SK-N-SH (cell line): ENCODE measurements around the gene ST3GAL6. TPM values are rescaled to one million over a fixed set of nuclear protein-coding genes. Genes with fewer than 3 reads are reported as not detected.
A peak's percentile ranks its signal among the peaks of the same experiment; 100 is the strongest.

ENCODE experiments used
- CTCF ChIA-PET: fragments of 300-600, 350-600 bp; formaldehyde crosslinking; extraction: SDS; loops from one replicate; lab custom pipeline; 2021; lab: Yijun Ruan, JAX
- POLR2A ChIA-PET: fragments of 350-600 bp; sonication (Branson Sonifier 250); formaldehyde crosslinking; extraction: SDS; loops from one replicate; lab custom pipeline; 2020; ENCODE audit warnings: antibody characterized with exemption, inconsistent platforms; lab: Yijun Ruan, JAX
- DNase-seq: peaks from one replicate; pipeline ENCODE4 v3.0.0; 2012
- H2AFZ ChIP-seq: fragments of 200-600 bp; sonication (generic); 2 replicates; pipeline ENCODE4 v1.8.1; 2016; ENCODE audit warnings: antibody characterized with exemption, mild to moderate bottlenecking, low read depth
- H3F3A ChIP-seq: fragments of 200-600 bp; sonication (generic); replicated peaks from 2 replicates; pipeline ENCODE3; 2016; ENCODE audit warnings: antibody characterized with exemption, mild to moderate bottlenecking; ENCODE audit not compliant: insufficient read depth
- H3K27ac ChIP-seq, 2 experiments: fragments of 200-500 bp in 1 of 2; fragments of 200-600 bp in 1 of 2; sonication (Bioruptor generic) in 1 of 2; sonication (generic), shearing (Covaris generic) in 1 of 2; 2 replicates each; pipeline versions ENCODE4 v1.5.1 to v1.6.1; 2014 to 2016; ENCODE audit warnings: low read depth in 2 of 2, inconsistent platforms in 1 of 2, low read length in 1 of 2, mild to moderate bottlenecking in 1 of 2, mixed read lengths in 1 of 2
- H3K27me3 ChIP-seq: fragments of 200-600 bp; sonication (generic), shearing (Covaris generic); 2 replicates; pipeline ENCODE4 v1.6.1; 2016; ENCODE audit warnings: mixed run types; ENCODE audit not compliant: insufficient read depth
- H3K36me3 ChIP-seq, 2 experiments: fragments of 200-500 bp in 1 of 2; fragments of 200-600 bp in 1 of 2; sonication (Bioruptor generic) in 1 of 2; sonication (generic) in 1 of 2; replicated peaks in 1 of 2; 2 replicates each; pipeline versions ENCODE3 to v1.5.1; 2014 to 2016; ENCODE audit warnings: low read length in 1 of 2, mild to moderate bottlenecking in 1 of 2; ENCODE audit not compliant: insufficient read depth in 2 of 2, control insufficient read depth in 1 of 2
- H3K4me1 ChIP-seq, 2 experiments: fragments of 200-500 bp in 1 of 2; fragments of 200-600 bp in 1 of 2; sonication (Bioruptor generic) in 1 of 2; sonication (generic), shearing (Covaris generic) in 1 of 2; 2 replicates each; pipeline versions ENCODE4 v1.5.1 to v1.6.1; 2014 to 2016; ENCODE audit warnings: low read depth in 1 of 2, low read length in 1 of 2, mixed run types in 1 of 2; ENCODE audit not compliant: insufficient read depth in 2 of 2, control insufficient read depth in 1 of 2
- H3K4me2 ChIP-seq: fragments of 200-600 bp; sonication (generic), shearing (Covaris generic); 2 replicates; pipeline ENCODE4 v1.6.1; 2017; ENCODE audit warnings: mixed run types
- H3K4me3 ChIP-seq, 2 experiments: fragments of 200-500 bp in 1 of 2; fragments of 200-600 bp in 1 of 2; sonication (Bioruptor generic) in 1 of 2; sonication (generic), shearing (Covaris generic) in 1 of 2; 2 replicates each; pipeline versions ENCODE4 v1.5.1 to v1.8.1; 2014 to 2016; ENCODE audit warnings: low read depth in 2 of 2, inconsistent platforms in 1 of 2, low read length in 1 of 2, mild to moderate bottlenecking in 1 of 2, mixed read lengths in 1 of 2, moderate library complexity in 1 of 2
- H3K79me2 ChIP-seq: fragments of 200-600 bp; sonication (generic); 2 replicates; pipeline ENCODE4 v1.8.1; 2017; ENCODE audit warnings: mild to moderate bottlenecking; ENCODE audit not compliant: insufficient read depth
- H3K9ac ChIP-seq: fragments of 200-600 bp; sonication (generic); 2 replicates; pipeline ENCODE4 v1.6.1; 2017; ENCODE audit warnings: mixed run types
- H3K9me2 ChIP-seq: fragments of 200-600 bp; sonication (generic); 2 replicates; pipeline ENCODE4 v1.6.1; 2017; ENCODE audit warnings: mixed run types
- H3K9me3 ChIP-seq: fragments of 200-600 bp; sonication (generic); 2 replicates; pipeline ENCODE4 v1.6.1; 2017; ENCODE audit warnings: mixed run types, mild to moderate bottlenecking, moderate library complexity
- H4K20me1 ChIP-seq: fragments of 200-600 bp; sonication (generic); 2 replicates; pipeline ENCODE4 v1.6.1; 2017; ENCODE audit warnings: mild to moderate bottlenecking, mixed run types; ENCODE audit not compliant: insufficient read depth
- EP300 ChIP-seq, 2 experiments: IDR thresholded peaks; 2 replicates each; pipeline versions ENCODE4 v1.4.0 to v1.6.1; 2012; ENCODE audit warnings: borderline replicate concordance in 1 of 2, low read depth in 1 of 2, low read length in 1 of 2
- EZH2phosphoT487 ChIP-seq: fragments of 200-600 bp; sonication (generic); IDR thresholded peaks from 2 replicates; pipeline ENCODE4 v1.6.1; 2017; ENCODE audit warnings: low read depth, mixed run types, mild to moderate bottlenecking, antibody characterized with exemption, moderate library complexity, borderline replicate concordance
- FOSL2 ChIP-seq: IDR thresholded peaks from 2 replicates; pipeline ENCODE4 v1.4.0; 2012; ENCODE audit warnings: low read depth, mild to moderate bottlenecking, moderate library complexity, borderline replicate concordance
- MEF2A ChIP-seq: IDR thresholded peaks from 2 replicates; pipeline ENCODE4 v1.4.0; 2012; ENCODE audit warnings: low read depth, borderline replicate concordance
- NRF1 ChIP-seq: IDR thresholded peaks from 2 replicates; pipeline ENCODE4 v1.6.1; 2012; ENCODE audit warnings: low read depth, mild to moderate bottlenecking, low read length
- RAD21 ChIP-seq: IDR thresholded peaks from 2 replicates; pipeline ENCODE4 v1.6.1; 2012; ENCODE audit warnings: mild to moderate bottlenecking, low read length
- RCOR1 ChIP-seq: fragments of 150-350 bp; IDR thresholded peaks from 2 replicates; pipeline ENCODE4 v1.6.1; 2017; ENCODE audit warnings: antibody characterized with exemption, low read length
- REST ChIP-seq: IDR thresholded peaks from 2 replicates; pipeline ENCODE4 v1.6.1; 2012; ENCODE audit warnings: mild to moderate bottlenecking, low read depth, low read length, moderate library complexity
- RFX5 ChIP-seq: IDR thresholded peaks from 2 replicates; pipeline ENCODE4 v1.6.1; 2012; ENCODE audit warnings: mild to moderate bottlenecking, improper control_type of control experiment, low read length
- SMC3 ChIP-seq: IDR thresholded peaks from 2 replicates; pipeline ENCODE4 v1.6.1; 2012; ENCODE audit warnings: low read depth, low read length, improper control_type of control experiment
- TAF1 ChIP-seq: IDR thresholded peaks from 2 replicates; pipeline ENCODE4 v1.6.1; 2012; ENCODE audit warnings: low read depth, mild to moderate bottlenecking, low read length, moderate library complexity, borderline replicate concordance
- TCF12 ChIP-seq: IDR thresholded peaks from 2 replicates; pipeline ENCODE4 v1.4.0; 2012
- TEAD4 ChIP-seq: IDR thresholded peaks from 2 replicates; pipeline ENCODE4 v1.4.0; 2012; ENCODE audit warnings: mild to moderate bottlenecking, borderline replicate concordance; ENCODE audit not compliant: insufficient read depth
- YY1 ChIP-seq: IDR thresholded peaks from 2 replicates; pipeline ENCODE4 v1.4.0; 2012; ENCODE audit warnings: low read depth, mild to moderate bottlenecking
- WGBS: methylation state at CpG from one replicate; pipeline ENCODE4 v1.1.6; 2017; ENCODE audit warnings: low lambda C conversion rate; 5-methylcytosine and 5-hydroxymethylcytosine counted together
- polyA plus RNA-seq, 3 experiments: library from polyadenylated mRNA; depleted of rRNA; stranded (reverse); fragments of >200 nt; gene quantifications; 2 replicates each; pipeline ENCODE4 v1.2.3, GENCODE V29; 2012
- TF ChIP-seq, protein P1 (sequence below): IDR thresholded peaks from 2 replicates; pipeline ENCODE4; 2012
- TF ChIP-seq, protein P2 (sequence below): IDR thresholded peaks from 2 replicates; pipeline ENCODE4 v1.4.0; 2012; ENCODE audit warnings: low read depth, borderline replicate concordance
- TF ChIP-seq, protein P3 (sequence below): fragments of 150-350 bp; IDR thresholded peaks from 2 replicates; pipeline ENCODE4 v1.6.1; 2017; ENCODE audit warnings: antibody characterized with exemption, low read length, low read depth, borderline replicate concordance
- TF ChIP-seq, protein P4 (sequence below): IDR thresholded peaks from 2 replicates; pipeline ENCODE4 v1.4.0; 2012; ENCODE audit warnings: low read depth, borderline replicate concordance
- TF ChIP-seq, protein P5 (sequence below): IDR thresholded peaks from 2 replicates; pipeline ENCODE4 v1.4.0; 2012; ENCODE audit warnings: low read depth

ST3GAL6 gene
- polyA plus RNA-seq, 1 of the 3 experiments (the other 2 are of a cell fraction): 16.3 TPM

GRCh38 chr3:98722389-98722788 is 40.8 kb upstream of the ST3GAL6 start:
- H3K36me3 ChIP-seq: no peaks in the 10 kb centered on the region
- no peaks in the 10 kb centered on the region for H3K79me2 ChIP-seq
- no peaks in the 10 kb centered on the region for H3K9me2 ChIP-seq
- ChIA-PET POLR2A (interaction anchor here (0.9 kb wide), 1 partner anchor 9 kb away, joined by 4 read pairs; no protein-coding TSS in a partner anchor), CTCF (interaction anchor here (1.0 to 1.5 kb wide), 2 partner anchors 8 to 120 kb away, joined by 3 to 6 read pairs; no protein-coding TSS in a partner anchor)
- no peak overlapping the region for H3K4me3 ChIP-seq
- H3K4me2 ChIP-seq: no peak overlapping the region
- 0 out of 2 replicates have a peak overlapping the region, but pooled peaks have one; percentile 24 for H2AFZ ChIP-seq
- H3K27ac ChIP-seq: no peak overlapping the region
- TF ChIP-seq SMC3 (no peak), MEF2A (no peak), TEAD4 (no peak), RCOR1 (no peak), REST (no peak), RAD21 (no peak), TAF1 (no peak), FOSL2 (no peak), YY1 (no peak), NRF1 (no peak), EZH2phosphoT487 (no peak), RFX5 (no peak), TCF12 (no peak), EP300 (IDR thresholded peaks at IDR 0.05; ENCODE audit: borderline replicate concordance in 1 of 2, low read depth in 1 of 2, low read length in 1 of 2) (no peak)
- TF ChIP-seq, protein P1, sequence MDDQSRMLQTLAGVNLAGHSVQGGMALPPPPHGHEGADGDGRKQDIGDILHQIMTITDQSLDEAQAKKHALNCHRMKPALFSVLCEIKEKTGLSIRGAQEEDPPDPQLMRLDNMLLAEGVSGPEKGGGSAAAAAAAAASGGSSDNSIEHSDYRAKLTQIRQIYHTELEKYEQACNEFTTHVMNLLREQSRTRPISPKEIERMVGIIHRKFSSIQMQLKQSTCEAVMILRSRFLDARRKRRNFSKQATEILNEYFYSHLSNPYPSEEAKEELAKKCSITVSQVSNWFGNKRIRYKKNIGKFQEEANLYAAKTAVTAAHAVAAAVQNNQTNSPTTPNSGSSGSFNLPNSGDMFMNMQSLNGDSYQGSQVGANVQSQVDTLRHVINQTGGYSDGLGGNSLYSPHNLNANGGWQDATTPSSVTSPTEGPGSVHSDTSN: no peak
- TF ChIP-seq, protein P2, sequence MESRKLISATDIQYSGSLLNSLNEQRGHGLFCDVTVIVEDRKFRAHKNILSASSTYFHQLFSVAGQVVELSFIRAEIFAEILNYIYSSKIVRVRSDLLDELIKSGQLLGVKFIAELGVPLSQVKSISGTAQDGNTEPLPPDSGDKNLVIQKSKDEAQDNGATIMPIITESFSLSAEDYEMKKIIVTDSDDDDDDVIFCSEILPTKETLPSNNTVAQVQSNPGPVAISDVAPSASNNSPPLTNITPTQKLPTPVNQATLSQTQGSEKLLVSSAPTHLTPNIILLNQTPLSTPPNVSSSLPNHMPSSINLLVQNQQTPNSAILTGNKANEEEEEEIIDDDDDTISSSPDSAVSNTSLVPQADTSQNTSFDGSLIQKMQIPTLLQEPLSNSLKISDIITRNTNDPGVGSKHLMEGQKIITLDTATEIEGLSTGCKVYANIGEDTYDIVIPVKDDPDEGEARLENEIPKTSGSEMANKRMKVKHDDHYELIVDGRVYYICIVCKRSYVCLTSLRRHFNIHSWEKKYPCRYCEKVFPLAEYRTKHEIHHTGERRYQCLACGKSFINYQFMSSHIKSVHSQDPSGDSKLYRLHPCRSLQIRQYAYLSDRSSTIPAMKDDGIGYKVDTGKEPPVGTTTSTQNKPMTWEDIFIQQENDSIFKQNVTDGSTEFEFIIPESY: no peak
- TF ChIP-seq, protein P3, sequence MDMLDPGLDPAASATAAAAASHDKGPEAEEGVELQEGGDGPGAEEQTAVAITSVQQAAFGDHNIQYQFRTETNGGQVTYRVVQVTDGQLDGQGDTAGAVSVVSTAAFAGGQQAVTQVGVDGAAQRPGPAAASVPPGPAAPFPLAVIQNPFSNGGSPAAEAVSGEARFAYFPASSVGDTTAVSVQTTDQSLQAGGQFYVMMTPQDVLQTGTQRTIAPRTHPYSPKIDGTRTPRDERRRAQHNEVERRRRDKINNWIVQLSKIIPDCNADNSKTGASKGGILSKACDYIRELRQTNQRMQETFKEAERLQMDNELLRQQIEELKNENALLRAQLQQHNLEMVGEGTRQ: no peak
- TF ChIP-seq, protein P4, sequence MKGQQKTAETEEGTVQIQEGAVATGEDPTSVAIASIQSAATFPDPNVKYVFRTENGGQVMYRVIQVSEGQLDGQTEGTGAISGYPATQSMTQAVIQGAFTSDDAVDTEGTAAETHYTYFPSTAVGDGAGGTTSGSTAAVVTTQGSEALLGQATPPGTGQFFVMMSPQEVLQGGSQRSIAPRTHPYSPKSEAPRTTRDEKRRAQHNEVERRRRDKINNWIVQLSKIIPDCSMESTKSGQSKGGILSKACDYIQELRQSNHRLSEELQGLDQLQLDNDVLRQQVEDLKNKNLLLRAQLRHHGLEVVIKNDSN: no peak
- TF ChIP-seq, protein P5, sequence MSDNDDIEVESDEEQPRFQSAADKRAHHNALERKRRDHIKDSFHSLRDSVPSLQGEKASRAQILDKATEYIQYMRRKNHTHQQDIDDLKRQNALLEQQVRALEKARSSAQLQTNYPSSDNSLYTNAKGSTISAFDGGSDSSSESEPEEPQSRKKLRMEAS: no peak
- no peaks in the 10 kb centered on the region; a peak in 3 of 4 replicates for H3K4me1 ChIP-seq
- H4K20me1 ChIP-seq: no peaks in the 10 kb centered on the region
- no peaks in the 10 kb centered on the region for H3K9me3 ChIP-seq
- H3F3A ChIP-seq: peaks cover 6% of the 10 kb centered on the region
- H3K9ac ChIP-seq: no peak overlapping the region
- WGBS: 69% methylated on average over 4 of the region's 4 CpGs
- DNase-seq: no peak
- no peaks in the 10 kb centered on the region for H3K27me3 ChIP-seq
